ENCODE data around the gene SCUBE1. TPM values are rescaled to one million over a fixed set of nuclear protein-coding genes. Genes with fewer than 3 reads are reported as not detected.

Gene SCUBE1
- total and polyA plus RNA-seq, 2 experiments from 2014 or later: 2.1 to 2.2 TPM

DNA sequence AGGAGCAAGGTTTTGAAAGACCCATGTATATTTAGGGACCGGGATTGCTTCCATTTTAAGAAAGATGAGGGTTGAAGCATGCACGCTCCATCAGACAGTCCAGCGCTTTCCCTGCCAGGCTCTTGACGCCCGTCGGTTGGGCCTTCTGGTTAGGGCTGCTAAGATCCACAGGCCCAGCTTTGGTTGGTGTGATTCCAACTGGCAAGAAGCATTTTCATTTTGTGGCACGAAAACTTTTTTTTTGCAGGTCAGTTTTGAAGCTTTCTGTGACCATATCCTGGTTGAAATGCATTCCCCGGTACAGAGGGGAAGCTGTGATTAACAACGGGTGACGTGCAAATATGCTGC, 34.4 kb upstream of the SCUBE1 start:
- WGBS (ENCODE audit: low lambda C conversion rate, missing lambda C conversion rate): 86% methylated on average over 10 of the region's 10 CpGs
- Histone ChIP-seq H3K4me2 (peak overlapping the region; percentile 44), H3K27ac (no peak overlapping the region)

DNA sequence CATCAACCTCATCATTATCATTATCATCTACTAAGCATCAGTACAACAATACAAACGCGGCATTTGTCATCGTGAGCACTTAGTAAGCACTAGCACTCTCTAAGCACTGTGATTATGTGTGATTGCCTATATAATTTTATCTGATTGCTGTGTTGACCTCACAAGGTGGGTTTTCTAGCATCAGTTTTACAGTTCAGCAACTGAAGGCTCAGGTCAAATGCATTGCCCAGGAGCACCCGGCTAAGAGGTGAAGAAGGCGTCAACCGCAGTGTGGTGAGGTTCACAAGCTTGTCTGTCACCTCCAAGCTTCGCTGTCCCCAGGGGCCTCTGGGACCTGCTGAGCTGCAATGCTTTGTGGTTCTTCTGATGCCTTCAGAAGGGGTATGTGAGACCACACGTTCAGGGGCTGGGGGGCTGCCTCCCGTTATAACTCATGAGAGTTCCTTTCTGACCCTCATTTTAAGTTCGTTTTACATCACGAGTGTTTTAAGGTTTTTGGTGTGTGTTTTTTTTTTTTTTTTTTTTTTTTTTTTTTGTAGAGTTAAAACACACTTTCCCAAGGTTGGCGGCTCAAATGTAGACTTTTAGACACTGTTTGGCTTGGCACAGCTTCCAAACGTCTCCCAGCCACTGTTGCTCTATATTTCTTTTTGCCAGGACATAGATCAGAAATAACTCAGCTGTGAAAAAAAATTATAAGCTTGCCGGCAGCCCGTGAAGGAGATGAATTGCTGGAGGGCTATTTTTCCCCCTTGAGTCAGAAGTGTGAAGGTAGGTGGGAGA, 33.8 kb upstream of the SCUBE1 start:
- Histone ChIP-seq H3K4me1 (ENCODE audit: insufficient read depth) (peaks cover 10% of the 10 kb centered on the region), H3K79me2 (no peaks in the 10 kb centered on the region), H3K9me3 (ENCODE audit: low read depth) (no peaks in the 10 kb centered on the region), H3K9me2 (replicated peaks; ENCODE audit: insufficient read depth) (no peaks in the 10 kb centered on the region), H3K36me3 (replicated peaks; ENCODE audit: insufficient read depth, low read depth) (no peaks in the 10 kb centered on the region), H2AFZ (no peak overlapping the region), H4K20me1 (ENCODE audit: insufficient read depth, poor library complexity, severe bottlenecking) (no peaks in the 10 kb centered on the region), H3K4me3 (no peak overlapping the region), H3K4me2 (no peak overlapping the region), H3K27ac (no peak overlapping the region), H3K27me3 (no peaks in the 10 kb centered on the region)
- DNase-seq (ENCODE audit: low spot score): no peak
- WGBS (ENCODE audit: low lambda C conversion rate, missing lambda C conversion rate): 73% methylated on average over 15 of the region's 15 CpGs
- TF ChIP-seq EZH2phosphoT487 (IDR thresholded peaks at IDR 0.05; ENCODE audit: low read depth, severe bottlenecking, unreplicated experiment) (no peak), EZH2 (IDR thresholded peaks at IDR 0.05; ENCODE audit: borderline replicate concordance) (no peak)
- TF ChIP-seq, protein P1, sequence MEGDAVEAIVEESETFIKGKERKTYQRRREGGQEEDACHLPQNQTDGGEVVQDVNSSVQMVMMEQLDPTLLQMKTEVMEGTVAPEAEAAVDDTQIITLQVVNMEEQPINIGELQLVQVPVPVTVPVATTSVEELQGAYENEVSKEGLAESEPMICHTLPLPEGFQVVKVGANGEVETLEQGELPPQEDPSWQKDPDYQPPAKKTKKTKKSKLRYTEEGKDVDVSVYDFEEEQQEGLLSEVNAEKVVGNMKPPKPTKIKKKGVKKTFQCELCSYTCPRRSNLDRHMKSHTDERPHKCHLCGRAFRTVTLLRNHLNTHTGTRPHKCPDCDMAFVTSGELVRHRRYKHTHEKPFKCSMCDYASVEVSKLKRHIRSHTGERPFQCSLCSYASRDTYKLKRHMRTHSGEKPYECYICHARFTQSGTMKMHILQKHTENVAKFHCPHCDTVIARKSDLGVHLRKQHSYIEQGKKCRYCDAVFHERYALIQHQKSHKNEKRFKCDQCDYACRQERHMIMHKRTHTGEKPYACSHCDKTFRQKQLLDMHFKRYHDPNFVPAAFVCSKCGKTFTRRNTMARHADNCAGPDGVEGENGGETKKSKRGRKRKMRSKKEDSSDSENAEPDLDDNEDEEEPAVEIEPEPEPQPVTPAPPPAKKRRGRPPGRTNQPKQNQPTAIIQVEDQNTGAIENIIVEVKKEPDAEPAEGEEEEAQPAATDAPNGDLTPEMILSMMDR (IDR thresholded peaks at IDR 0.05; ENCODE audit: poor library complexity): no peak

More for the DNA sequence above, 34.4 kb upstream of the SCUBE1 start:
- Histone ChIP-seq H3K9me3 (ENCODE audit: low read depth) (no peaks in the 10 kb centered on the region), H4K20me1 (ENCODE audit: insufficient read depth, poor library complexity, severe bottlenecking) (no peaks in the 10 kb centered on the region), H3K36me3 (replicated peaks; ENCODE audit: insufficient read depth, low read depth) (no peaks in the 10 kb centered on the region), H3K79me2 (no peaks in the 10 kb centered on the region), H3K27me3 (no peaks in the 10 kb centered on the region), H3K4me3 (no peak overlapping the region), H3K9me2 (replicated peaks; ENCODE audit: insufficient read depth) (no peaks in the 10 kb centered on the region), H2AFZ (no peak overlapping the region), H3K4me1 (ENCODE audit: insufficient read depth) (peaks cover 10% of the 10 kb centered on the region)
- DNase-seq (ENCODE audit: low spot score): no peak
- TF ChIP-seq EZH2 (IDR thresholded peaks at IDR 0.05; ENCODE audit: borderline replicate concordance) (no peak), EZH2phosphoT487 (IDR thresholded peaks at IDR 0.05; ENCODE audit: low read depth, severe bottlenecking, unreplicated experiment) (no peak)
- TF ChIP-seq, protein P1 (IDR thresholded peaks at IDR 0.05; ENCODE audit: poor library complexity): no peak

DNA sequence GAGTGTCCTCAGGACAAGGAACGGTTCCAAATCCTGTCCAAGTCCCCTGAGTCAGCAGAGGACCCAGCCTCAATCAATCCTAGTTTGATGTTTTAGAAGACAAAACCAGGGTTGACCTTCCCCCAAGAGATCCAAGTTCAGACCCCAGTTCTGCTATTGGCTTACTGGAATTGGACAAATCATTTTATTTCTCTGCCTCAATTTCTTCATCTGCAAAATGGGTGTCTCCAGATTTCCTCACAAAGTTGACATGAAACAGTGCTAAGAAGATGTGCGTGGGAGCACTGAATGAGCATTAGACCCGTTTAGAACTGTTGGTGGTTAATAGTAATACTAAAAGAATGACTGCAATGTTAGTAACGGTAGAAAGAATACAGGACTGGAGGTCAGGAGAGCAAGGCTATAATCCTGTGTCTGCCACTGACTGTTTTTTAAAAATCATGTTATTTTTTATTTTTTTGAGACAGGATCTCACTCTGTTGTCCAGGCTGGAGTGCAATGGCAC, 32.8 kb upstream of the SCUBE1 start:
- H3K4me2 ChIP-seq: no peak overlapping the region
- H3K27ac ChIP-seq: no peak overlapping the region
- H4K20me1 ChIP-seq (ENCODE audit: insufficient read depth, poor library complexity, severe bottlenecking): no peaks in the 10 kb centered on the region
- peaks cover 10% of the 10 kb centered on the region for H3K4me1 ChIP-seq (ENCODE audit: insufficient read depth)
- H3K9me3 ChIP-seq (ENCODE audit: low read depth): no peaks in the 10 kb centered on the region
- no peaks in the 10 kb centered on the region for H3K9me2 ChIP-seq (replicated peaks; ENCODE audit: insufficient read depth)
- WGBS (ENCODE audit: low lambda C conversion rate, missing lambda C conversion rate): 82% methylated on average over 4 of the region's 4 CpGs
- H3K79me2 ChIP-seq: no peaks in the 10 kb centered on the region
- no peaks in the 10 kb centered on the region for H3K27me3 ChIP-seq
- no peak overlapping the region for H2AFZ ChIP-seq
- DNase-seq (ENCODE audit: low spot score): no peak
- H3K36me3 ChIP-seq (replicated peaks; ENCODE audit: insufficient read depth, low read depth): no peaks in the 10 kb centered on the region
- TF ChIP-seq EZH2 (IDR thresholded peaks at IDR 0.05; ENCODE audit: borderline replicate concordance) (no peak), EZH2phosphoT487 (IDR thresholded peaks at IDR 0.05; ENCODE audit: low read depth, severe bottlenecking, unreplicated experiment) (no peak)
- TF ChIP-seq, protein P1 (IDR thresholded peaks at IDR 0.05; ENCODE audit: poor library complexity): no peak
- no peak overlapping the region for H3K4me3 ChIP-seq
